GM18951 (cell line): ENCODE measurements around the gene ARF1.

ENCODE experiments used
- POLR2A ChIP-seq: IDR thresholded peaks from 4 replicates; pipeline ENCODE4 v1.6.1; 2011; ENCODE audit warnings: mild to moderate bottlenecking; ENCODE audit not compliant: insufficient read length, insufficient read depth; ENCODE audit errors: extremely low read depth
- in situ Hi-C: fragments of 300-500 bp; cut with MboI; formaldehyde crosslinking; loops from one replicate; pipeline ENCODE4 v1.12.0; 2022; ENCODE audit warnings: low sequenced_read_pairs, mixed read lengths, inconsistent platforms; ENCODE audit not compliant: unreplicated experiment

Gene ARF1

DNA sequence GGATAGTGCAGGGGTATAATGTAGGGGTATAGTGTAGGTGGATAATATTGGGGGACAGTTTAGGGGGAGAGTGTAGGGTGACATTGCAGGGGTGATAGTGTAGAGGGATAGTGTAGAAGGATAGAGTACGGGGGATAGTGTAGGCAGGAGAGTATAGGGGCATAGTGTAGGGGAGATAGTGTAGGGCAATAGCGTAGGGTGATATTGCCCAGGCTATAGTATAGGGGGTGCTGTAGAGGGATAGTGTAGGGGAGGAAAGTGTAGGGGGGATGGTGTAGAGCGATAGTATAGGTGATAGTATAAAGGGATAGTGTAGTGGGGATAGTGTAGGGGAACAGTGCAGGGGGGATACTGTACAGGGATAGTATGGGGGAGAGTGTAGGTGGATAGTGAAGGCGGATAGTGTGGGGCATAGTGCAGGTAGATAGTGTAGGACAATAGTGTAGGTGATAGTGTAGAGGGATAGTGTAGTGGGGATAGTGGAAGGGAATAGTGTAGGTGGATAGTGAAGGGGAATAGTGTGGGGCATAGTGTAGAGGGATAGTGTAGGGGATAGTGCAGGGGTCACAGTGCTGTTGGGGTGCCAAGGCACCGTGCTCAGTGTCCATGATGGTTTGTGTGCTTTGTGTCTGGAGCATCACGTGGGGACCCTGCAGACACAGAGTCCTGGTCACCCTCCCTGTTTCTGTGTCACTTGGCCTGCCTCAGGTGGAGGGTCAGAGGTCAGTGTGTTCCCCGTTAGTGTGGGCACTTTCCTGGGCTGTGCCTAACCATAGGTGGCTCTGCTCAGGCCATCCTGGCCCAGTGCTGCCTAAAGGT, 10.5 kb upstream of the ARF1 start:
- in situ Hi-C loops: no loop called here
- TF ChIP-seq POLR2A: no peak

DNA sequence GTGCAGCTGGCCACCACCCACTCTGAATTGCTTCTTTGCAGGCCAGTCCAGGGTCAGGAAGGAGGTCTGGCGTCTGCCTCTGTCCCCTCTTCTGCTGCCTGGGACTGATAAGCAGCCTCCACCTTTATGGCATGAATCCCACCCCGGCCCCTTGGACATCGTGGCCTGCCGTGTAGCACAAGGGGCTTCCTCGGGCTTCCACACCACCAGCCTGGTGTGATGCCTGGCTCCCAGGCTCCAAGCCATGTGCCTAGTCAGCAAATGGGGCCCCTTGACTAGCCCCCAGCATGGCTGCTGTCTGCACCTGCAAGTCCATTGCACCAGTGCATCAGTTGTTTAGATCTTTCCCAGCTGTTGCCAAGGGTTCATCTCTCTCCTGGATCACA, 9.9 kb upstream of the ARF1 start:
- in situ Hi-C loops: no loop called here
- TF ChIP-seq POLR2A: no peak

DNA sequence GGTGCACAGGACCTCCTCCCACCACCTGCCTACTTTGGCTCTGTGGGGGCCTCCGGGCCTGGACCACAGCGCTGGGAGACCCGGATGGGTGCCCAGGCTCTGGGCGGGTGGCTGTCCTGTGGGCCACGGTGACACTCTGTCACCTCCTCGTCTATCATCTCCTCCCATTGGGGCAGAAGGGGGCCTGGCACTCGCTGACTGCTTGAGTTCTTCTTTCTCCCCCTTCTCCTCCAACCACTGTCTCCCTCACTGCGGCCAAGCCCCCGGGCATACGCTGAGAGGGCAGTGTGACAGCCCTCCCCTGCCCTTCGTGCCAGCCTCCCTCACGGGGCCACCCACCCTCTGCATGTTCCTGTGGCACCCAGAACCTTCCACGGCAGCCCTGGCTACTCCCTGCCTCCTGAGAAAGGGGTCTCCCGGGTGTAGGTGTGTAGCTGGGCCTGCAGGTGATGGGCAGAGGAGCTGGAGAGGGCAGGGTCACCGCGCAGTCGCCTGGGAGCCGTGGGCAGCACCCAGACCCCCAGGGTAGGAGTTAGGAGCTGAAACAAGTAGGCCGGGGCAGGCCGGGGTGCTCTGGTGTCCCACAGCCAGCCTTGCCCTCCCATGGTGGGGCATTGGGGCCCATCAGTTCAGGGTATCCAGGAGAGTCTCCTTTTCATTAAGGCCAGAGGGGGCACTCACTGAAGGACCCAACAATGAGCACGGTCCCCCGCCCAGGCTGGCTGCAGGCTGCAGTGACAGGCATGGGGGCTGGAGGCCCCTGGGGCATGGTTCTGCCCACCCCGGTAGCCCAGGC, 9.2 kb upstream of the ARF1 start:
- TF ChIP-seq POLR2A: no peak
- in situ Hi-C loops: no loop called here

DNA sequence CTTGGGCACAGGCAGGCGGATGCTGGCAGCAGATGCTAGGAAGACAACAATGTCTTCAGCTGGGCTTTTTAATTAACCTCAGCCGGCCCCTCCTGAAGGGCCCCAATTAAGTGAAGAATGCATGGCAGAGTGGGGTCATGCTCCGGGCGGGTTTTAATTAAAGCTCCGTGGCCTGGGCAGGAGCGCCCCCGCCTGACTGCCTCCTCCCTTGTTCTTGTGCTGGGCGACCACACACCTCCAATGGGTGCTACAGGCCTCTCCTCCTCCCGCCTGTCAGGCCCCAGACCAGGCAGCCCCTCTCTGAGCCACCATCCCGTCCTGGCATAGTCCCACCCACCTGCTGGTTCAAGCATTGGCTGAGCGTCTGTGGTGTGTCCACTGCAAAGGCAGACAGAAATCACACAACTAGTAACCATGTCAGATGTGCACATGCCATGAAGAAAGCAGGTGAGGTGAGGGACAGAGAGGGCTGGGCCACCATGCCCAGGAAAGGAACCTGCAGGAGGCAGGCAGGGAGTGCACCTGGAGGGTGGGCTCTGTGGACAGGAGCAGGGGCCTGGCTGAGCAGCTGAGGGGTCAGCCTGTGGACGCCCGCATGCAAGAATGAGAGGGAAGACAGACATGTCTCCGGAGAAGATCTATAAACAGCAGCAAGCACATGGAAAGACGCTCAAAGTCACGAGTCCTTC, 8.5 kb upstream of the ARF1 start:
- in situ Hi-C loops: no loop called here
- no peak for TF ChIP-seq POLR2A

DNA sequence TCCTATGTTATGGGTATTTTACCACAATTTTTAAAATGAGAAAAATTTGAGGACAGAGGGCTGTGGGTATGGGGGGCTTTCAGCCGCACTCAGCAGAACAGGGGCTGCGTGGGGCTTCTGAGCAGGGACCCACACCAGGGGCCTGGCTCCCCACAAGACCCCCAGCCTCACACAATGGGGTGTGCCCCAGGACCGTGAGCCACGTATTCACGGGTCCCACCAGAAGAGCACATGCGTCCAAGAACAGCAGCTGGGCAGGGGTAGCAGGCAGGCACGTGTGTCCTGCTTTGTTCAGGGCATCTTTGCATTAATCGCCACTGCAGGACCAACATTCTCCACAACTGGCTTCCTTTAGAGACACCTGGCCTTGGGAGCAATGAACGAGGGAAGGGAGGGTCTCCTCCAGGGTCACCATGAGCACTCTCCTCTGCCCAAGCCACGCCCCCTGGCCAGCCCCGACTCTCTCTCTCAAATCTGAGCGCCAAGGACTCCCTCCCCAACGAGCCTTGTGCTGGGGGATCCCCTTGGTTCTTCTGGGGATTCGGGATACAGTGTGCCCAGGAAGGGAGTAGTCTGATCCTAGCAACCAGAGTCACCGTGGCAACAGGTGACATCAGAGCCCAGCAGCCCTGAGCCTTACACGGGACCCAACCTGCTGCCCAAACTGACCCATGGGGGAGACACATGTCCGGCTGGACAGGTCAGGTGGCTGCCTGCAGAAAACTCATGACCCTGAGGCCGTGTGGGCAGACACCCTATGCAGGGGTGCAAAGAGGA, 7.4 kb upstream of the ARF1 start:
- TF ChIP-seq POLR2A: no peak
- in situ Hi-C loops: no loop called here

DNA sequence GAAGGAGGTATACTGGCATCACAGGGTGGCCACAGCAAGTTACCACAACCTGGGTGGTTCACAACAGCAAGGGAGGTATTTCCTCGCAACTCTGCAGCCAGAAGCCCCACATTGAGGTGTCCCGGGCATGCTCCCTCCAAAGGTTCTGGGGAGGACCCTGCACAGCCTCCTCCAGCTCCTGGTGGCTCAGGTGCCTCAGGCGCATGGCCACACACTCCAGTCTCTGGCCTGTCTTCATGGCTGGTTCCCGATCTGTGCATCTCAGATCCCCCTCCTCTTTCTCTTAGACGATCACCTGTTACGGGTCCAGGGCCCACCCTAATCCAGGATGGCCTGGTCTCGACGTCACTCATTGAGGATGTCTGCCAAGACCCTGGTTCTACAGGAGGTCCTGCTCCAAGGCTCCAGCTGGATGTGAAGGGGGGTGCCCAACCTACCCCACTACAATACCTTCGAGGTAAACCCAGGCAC, 6.7 kb upstream of the ARF1 start:
- no peak for TF ChIP-seq POLR2A
- in situ Hi-C loops: no loop called here

DNA sequence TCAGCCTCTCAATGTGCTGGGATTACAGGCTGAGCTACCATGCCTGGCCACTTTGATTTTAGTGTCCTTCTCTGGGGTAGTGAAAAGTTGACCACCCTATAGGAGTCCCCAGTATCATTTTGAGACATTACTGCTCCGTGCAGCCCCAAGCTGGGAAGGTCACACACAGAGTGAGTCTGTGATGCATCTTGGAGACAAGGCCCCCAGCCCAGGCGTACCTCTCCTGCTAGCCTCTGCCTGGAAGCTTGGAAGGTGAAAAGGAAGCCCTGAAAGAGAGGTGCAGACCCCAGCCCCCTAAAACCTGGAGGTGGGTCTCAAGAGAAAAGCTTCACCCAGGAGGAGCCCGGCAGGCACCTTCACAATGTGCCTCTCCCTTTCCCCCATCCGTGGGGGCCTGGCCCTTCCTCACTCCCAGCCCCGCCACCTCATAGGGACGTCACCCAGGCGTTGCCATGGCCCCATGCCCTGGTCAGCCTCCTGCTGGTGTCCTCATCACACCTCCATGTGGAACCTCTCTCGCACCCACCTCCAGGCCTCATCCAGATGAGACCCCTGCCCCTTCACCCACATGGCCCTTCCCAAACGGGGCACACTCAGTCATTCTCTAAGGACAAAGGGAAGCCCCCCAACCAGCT, 5.6 kb upstream of the ARF1 start:
- TF ChIP-seq POLR2A: no peak
- in situ Hi-C loops: no loop called here

DNA sequence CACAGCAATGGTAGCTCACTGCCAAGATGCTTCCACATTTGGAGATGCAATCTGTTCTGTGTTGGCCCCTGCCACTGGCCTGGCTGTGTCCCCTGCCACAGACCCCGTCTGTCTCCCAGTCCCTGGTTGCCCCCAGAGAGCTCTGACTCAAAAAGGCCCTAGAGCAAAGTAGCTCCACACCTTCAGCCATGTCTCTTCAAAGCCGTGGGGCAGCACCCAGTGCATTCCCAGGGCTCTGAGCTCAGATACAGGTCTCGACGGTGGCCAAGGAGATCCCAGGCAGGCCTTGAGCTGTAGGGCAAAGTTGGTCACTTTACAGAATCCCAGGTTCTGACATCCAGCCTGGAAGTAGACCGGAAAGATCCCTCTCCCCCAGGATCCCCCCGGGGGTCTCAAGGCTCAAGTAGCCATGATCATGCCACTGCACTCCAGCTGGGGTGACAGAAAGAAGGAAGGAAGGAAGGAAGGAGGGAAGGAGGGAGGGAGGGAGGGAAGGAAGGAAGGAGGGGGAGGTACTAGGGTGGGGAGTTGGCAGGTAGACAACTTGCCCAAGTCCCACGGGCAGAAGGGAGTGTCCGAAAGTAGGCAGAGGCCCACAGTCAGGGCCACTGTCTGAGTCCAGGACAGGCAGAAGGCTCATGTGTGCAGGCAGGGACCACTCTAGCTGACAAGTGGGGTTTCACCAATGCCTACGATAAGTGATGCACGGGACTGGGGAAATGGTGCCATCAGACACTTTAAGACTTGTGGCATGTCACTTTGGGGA, 4.8 kb upstream of the ARF1 start:
- TF ChIP-seq POLR2A: no peak
- in situ Hi-C loops: no loop called here

DNA sequence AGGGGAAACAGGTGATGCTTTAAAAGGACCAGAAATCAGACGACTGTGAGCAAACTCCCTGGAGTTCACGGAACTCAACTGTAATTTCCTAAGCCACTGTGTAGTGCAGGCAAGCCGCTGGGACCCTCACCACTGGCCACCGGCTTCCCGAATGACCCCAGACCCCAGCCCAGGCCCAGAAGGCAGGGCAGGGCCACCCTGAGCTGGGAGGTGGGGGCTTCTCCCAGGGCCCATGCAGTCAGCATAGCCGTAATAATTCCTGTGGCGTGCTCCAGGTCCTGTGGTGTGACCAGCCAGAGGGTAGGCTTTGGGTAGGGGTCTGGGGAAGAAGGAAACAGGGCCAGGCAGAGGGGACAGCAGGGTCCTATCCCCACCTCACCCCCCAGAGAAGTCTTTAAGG, 3.5 kb upstream of the ARF1 start:
- no peak for TF ChIP-seq POLR2A
- in situ Hi-C loops: no loop called here

DNA sequence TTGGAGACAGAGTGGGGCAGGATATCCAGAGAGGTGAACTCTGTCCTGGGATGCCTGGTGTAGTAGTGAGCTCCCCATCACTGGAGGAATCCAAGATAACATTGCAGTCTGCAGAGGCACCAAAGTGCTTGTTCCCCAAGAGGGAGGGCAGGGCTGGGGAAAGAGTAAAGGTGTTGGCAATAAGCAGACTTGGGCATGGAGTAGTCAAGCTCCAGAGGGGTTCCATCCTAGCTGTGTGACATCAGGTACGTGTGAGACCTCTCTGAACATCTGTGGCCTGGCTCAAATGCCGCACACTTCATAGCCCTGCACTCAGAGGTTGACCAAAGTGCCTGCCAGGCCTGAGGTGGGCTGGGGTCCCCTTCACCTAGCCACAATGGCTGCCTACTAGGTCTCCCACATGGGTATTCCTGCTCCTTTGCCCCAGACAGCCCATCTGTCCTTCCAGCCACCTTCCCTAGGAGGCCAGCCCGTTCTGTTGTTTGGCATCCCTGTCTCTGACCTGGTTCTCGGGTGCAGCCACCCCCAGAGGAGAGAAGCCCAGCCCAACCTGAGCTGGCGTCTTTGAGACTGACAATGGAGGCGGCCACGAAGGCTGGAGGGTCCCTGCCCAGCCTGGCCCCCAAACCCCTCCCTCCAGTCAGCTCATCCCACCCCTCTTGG, 2.8 kb upstream of the ARF1 start:
- in situ Hi-C loops: no loop called here
- no peak for TF ChIP-seq POLR2A

DNA sequence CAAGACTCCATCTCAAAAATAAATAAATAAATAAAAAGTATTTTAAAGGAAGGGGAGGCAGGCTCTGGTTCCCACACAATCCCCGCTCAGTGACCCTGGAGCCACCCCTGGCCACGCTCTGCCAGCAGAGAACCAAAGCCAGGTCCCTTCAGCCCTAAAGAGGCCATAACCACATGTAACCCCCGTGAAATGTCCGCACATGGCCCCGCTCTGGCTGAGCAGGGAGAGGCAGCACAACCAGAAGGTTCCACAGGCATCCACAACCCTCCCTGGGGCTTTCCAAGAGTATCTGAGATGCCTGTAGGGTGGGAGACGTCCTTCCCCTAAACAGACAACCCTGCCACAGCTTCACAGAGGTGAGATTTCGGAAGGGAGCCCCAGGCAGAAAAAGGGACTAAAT, 1.4 kb upstream of the ARF1 start:
- TF ChIP-seq POLR2A: no peak
- in situ Hi-C loops: no loop called here
